Brain microvascular endothelial cell (primary cell): ENCODE data around the gene LAMA5.

Experiments used
- DNase-seq: peaks from one replicate; pipeline ENCODE4 v3.0.0-alpha.2; 2020
- H3K27ac ChIP-seq: fragments of 250-450 bp; sonication (Bioruptor Pico); 2 replicates; pipeline ENCODE4 v1.5.1; 2020; ENCODE audit warnings: mild to moderate bottlenecking, moderate library complexity
- H3K27me3 ChIP-seq: fragments of 250-450 bp; sonication (Bioruptor Pico); replicated peaks from 2 replicates; pipeline ENCODE4 v1.5.1; 2020; ENCODE audit warnings: mild to moderate bottlenecking
- H3K36me3 ChIP-seq: fragments of 250-450 bp; sonication (Bioruptor Pico); replicated peaks from 2 replicates; pipeline ENCODE4 v1.5.1; 2020; ENCODE audit warnings: mild to moderate bottlenecking
- H3K4me3 ChIP-seq: 2 replicates; pipeline ENCODE4 v1.5.1; 2011; ENCODE audit warnings: low read depth, mild to moderate bottlenecking, control low read depth, low read length, moderate library complexity
- CTCF ChIP-seq: IDR thresholded peaks from 2 replicates; pipeline ENCODE4 v1.5.1; 2011; ENCODE audit warnings: low read depth, mild to moderate bottlenecking, moderate library complexity, low read length, control low read depth, inconsistent platforms; ENCODE audit errors: missing control alignments
- in situ Hi-C: cut with HindIII; loops from 2 replicates; pipeline ENCODE4 v1.10.0; 2017; ENCODE audit warnings: low sequenced_read_pairs, low pct_ligation_motif_present

Gene LAMA5

GRCh38 chr20:62285151-62285550 is 82.0 kb downstream of the LAMA5 start:
- no peak for DNase-seq
- H3K27me3 ChIP-seq: no peaks in the 10 kb centered on the region
- in situ Hi-C loops: loop anchor here (25.0 kb wide), 1 partner anchor 102 kb away; the partner anchor contains the start of gene RPS21
- peaks cover 50% of the 10 kb centered on the region for H3K36me3 ChIP-seq
- H3K27ac ChIP-seq: no peak overlapping the region
- no peak overlapping the region for H3K4me3 ChIP-seq
- TF ChIP-seq CTCF: no peak

- Histone ChIP-seq H3K27me3 (no peaks in the 10 kb centered on the region), H3K36me3 (peaks cover 57% of the 10 kb centered on the region), H3K27ac (no peak overlapping the region), H3K4me3 (no peak overlapping the region)
- DNase-seq: no peak
- in situ Hi-C loops: loop anchor here (25.0 kb wide), 1 partner anchor 103 kb away; the partner anchor contains the start of gene RPS21
- no peak for TF ChIP-seq CTCF
Observed at GRCh38 chr20:62284448-62284847, 82.7 kb downstream of the LAMA5 start.

- H3K4me3 ChIP-seq: no peak overlapping the region
- DNase-seq: no peak
- no peaks in the 10 kb centered on the region for H3K27me3 ChIP-seq
- in situ Hi-C loops: loop anchor here (25.0 kb wide), 1 partner anchor 104 kb away; the partner anchor contains the start of gene RPS21
- TF ChIP-seq CTCF: no peak
- H3K27ac ChIP-seq: no peak overlapping the region
- H3K36me3 ChIP-seq: peaks cover 59% of the 10 kb centered on the region
Observed at GRCh38 chr20:62282877-62283503, 84.1 kb downstream of the LAMA5 start.

- H3K27me3 ChIP-seq: no peaks in the 10 kb centered on the region
- DNase-seq: no peak
- no peak for TF ChIP-seq CTCF
- H3K27ac ChIP-seq: no peak overlapping the region
- peaks cover 59% of the 10 kb centered on the region for H3K36me3 ChIP-seq
- no peak overlapping the region for H3K4me3 ChIP-seq
- in situ Hi-C loops: loop anchor here (25.0 kb wide), 1 partner anchor 105 kb away; the partner anchor contains the start of gene RPS21
Observed at GRCh38 chr20:62282103-62282502, 85.0 kb downstream of the LAMA5 start.

- Histone ChIP-seq H3K27ac (no peak overlapping the region), H3K27me3 (no peaks in the 10 kb centered on the region), H3K4me3 (no peak overlapping the region), H3K36me3 (peaks cover 55% of the 10 kb centered on the region)
- TF ChIP-seq CTCF: no peak
- in situ Hi-C loops: loop anchor here (25.0 kb wide), 1 partner anchor 106 kb away; the partner anchor contains the start of gene RPS21
- no peak for DNase-seq
Observed at GRCh38 chr20:62281161-62281933, 85.8 kb downstream of the LAMA5 start.
